B cell (primary cell): ENCODE measurements around the gene OTOP2.

Source experiments
- EZH2 ChIP-seq: IDR thresholded peaks from 2 replicates; pipeline ENCODE4 v1.6.1; 2012; ENCODE audit warnings: borderline replicate concordance, low read depth, mild to moderate bottlenecking, moderate library complexity, low read length; ENCODE audit not compliant: insufficient read depth, poor library complexity, severe bottlenecking
- TF ChIP-seq, protein P1 (sequence below): fragments of 200-600 bp; IDR thresholded peaks from one replicate; pipeline ENCODE4 v1.8.0; 2022; ENCODE audit warnings: antibody characterized with exemption, mild to moderate bottlenecking

DNA sequence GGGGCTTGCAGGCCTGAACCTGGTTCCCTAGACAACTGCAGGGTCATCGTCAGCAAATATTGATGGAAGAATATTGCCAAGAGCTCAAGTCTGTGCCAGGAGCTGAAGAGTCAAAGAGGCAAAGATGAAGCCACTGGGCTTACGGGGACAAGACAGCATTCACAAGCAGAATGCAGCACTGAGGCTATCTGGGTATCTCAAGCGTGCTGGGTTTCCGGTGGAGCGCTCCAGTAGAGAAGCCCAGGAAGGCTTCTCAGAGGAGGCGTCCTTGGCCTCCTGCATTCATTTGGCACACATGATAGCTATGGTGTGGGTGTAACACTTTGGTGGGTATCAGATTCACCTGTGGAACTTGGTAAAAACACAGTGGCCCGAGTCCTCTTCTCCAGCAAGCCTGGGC is 33.5 kb upstream of the OTOP2 start:
- TF ChIP-seq, protein P1, sequence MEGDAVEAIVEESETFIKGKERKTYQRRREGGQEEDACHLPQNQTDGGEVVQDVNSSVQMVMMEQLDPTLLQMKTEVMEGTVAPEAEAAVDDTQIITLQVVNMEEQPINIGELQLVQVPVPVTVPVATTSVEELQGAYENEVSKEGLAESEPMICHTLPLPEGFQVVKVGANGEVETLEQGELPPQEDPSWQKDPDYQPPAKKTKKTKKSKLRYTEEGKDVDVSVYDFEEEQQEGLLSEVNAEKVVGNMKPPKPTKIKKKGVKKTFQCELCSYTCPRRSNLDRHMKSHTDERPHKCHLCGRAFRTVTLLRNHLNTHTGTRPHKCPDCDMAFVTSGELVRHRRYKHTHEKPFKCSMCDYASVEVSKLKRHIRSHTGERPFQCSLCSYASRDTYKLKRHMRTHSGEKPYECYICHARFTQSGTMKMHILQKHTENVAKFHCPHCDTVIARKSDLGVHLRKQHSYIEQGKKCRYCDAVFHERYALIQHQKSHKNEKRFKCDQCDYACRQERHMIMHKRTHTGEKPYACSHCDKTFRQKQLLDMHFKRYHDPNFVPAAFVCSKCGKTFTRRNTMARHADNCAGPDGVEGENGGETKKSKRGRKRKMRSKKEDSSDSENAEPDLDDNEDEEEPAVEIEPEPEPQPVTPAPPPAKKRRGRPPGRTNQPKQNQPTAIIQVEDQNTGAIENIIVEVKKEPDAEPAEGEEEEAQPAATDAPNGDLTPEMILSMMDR: no peak
- no peak for TF ChIP-seq EZH2
